GM12874 (cell line): Measurements from ENCODE around the gene LPCAT1.

Experiments used
- TF ChIP-seq, protein P1 (sequence below): IDR thresholded peaks from 2 replicates; pipeline ENCODE4 v1.5.1; 2011; ENCODE audit warnings: low read depth, mild to moderate bottlenecking, control low read depth, low read length, moderate library complexity; ENCODE audit not compliant: insufficient read depth

LPCAT1 gene

DNA sequence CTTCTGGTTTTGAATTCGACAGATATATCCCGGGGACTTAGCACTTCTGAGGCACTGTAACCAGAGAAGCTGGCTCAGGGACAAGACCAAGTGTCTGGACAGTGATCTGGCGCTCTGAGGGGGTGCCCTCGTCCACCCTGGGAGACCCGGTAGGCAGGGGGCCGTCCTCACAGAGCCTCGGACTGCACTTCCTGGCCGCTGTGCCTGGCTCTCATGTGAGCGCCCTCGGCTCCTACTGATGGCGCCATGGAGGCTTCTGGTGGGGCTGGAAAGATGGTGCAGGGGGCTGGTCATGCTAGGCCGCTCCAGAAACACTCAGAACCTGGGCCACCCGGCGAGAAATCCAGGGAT, 59.7 kb downstream of the LPCAT1 start:
- TF ChIP-seq, protein P1, sequence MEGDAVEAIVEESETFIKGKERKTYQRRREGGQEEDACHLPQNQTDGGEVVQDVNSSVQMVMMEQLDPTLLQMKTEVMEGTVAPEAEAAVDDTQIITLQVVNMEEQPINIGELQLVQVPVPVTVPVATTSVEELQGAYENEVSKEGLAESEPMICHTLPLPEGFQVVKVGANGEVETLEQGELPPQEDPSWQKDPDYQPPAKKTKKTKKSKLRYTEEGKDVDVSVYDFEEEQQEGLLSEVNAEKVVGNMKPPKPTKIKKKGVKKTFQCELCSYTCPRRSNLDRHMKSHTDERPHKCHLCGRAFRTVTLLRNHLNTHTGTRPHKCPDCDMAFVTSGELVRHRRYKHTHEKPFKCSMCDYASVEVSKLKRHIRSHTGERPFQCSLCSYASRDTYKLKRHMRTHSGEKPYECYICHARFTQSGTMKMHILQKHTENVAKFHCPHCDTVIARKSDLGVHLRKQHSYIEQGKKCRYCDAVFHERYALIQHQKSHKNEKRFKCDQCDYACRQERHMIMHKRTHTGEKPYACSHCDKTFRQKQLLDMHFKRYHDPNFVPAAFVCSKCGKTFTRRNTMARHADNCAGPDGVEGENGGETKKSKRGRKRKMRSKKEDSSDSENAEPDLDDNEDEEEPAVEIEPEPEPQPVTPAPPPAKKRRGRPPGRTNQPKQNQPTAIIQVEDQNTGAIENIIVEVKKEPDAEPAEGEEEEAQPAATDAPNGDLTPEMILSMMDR = no peak

DNA sequence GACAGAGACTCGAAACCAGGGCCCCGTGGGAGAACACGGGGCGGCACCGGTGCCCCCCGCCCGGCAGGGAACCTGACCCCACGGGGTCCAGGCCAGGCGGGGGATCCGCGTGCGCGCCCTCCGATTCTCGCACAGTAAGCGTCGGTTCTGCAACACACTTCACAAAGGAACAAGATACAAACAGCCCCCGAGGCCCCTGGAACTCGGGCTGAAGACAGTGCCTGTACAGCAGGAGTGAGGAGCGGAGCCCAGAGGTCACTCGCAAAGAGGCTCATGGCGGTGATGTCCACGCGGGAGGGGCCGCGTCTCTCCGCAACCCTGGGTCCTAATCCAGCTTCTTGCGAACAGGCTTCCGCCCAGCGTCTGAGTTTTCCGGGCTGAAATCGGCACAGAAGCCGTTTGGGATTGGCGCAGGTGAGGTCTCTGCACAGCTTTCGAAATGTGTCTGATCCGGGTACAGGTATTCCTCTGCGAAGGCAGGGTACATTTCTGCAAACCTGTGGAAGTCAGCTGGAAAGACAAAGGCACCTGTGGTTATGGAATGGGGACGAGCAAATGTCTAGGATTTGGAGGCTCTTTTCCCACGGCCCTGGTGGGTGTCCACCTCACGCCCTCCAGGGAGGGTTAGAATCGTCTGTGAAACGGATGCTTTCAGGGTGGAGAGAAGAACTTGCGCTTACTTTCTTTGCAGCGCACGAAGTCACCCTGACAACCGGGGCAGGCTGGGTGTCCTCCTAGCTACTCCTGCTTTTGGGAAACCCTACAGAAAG, 60.2 kb downstream of the LPCAT1 start:
- TF ChIP-seq, protein P1 = no peak

DNA sequence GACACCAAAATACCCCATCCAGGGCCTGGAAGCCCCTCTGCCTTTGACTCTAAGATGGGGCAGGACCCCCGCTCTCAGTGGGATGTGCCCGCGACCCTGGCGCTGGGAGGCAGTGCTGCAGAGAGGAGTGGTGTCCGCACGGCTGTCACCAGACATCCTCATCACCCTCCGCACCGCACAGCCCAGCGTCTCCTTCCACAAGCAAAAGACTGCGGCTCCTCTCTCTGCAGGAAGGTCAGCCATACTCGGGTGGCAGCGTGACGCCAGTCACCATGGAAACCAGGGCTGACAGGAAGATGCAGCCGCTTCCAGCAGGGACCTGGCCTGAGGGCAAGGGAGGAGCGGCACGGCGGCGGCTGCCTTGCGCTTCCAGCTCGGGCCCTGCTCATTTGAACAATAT, 61.4 kb downstream of the LPCAT1 start:
- TF ChIP-seq, protein P1 = no peak

DNA sequence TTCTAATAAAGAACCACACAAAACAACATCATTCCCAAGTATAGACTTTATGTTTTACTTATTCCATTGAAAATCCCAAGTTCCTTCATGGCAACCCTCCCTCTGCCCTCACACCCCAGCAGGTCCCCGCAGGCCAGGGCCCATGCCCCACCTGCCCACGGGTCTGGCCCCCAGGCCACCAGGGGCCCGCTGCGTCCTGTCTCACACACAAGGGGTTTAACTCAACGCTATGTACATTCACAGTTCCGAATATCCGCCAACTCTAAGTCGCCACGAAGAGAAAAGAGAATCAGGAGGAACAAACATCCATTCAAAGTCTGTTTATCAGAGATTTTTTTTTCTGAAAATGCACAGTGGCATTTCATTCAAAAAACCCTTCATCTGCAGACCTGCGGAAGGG, 62.4 kb downstream of the LPCAT1 start:
- TF ChIP-seq, protein P1 = no peak

- TF ChIP-seq, protein P1 = no peak
Measured at GRCh38 chr5:1460054-1460682, 63.6 kb downstream of the LPCAT1 start.

DNA sequence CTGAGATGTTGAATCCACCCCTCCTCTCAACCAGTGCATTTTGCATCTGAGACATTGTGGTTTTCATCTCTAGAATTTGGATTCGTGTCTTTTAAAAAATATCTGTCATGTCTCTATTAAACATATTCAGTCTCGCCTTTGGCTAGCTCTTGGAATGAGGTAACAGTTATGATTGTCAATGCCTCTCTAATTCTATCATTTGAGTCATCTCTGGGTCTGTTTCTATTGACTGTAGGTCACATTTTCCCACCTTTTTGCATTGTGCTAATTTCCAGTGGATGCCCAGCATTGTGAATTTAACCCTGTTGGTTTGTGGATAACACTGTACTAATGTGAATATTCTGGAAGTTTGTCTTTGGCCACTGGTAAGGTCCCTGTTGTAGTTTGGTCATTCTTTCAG, 70.1 kb downstream of the LPCAT1 start:
- TF ChIP-seq, protein P1 = no peak

DNA sequence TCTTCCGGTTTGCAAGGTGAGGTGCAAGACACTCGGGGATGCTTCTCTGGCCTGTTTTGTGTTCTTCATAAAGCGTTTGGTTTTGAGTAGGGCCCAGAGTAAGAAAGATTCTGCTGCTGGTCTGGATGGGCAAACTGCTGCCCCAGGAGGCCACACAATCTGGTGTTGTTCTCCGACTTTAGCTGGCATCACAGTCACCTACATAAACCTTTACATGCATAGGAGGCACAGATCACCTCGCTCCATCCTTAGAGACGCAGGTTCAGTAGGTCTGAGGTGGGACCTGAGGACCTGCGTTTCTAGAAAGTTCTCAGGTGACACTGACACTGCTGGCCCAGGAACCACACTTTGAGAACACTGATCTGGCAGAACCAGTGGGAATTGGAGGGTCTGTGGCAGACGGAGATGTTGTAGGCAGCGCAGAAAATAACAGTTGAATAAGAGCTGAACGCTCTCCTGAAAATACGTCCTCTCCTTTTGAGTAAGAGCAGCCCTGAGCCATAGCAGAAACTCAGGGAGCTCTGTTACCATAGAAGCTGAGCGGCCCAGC, 74.6 kb downstream of the LPCAT1 start:
- TF ChIP-seq, protein P1 = no peak
